Heart left ventricle (tissue), 13 donors: ENCODE data around the gene AASDH.

Source experiments
- POLR2A ChIP-seq, 2 donors: fragments of 450-650 bp; IDR thresholded peaks; one replicate each; pipeline ENCODE4 v1.6.1; 2017; ENCODE audit warnings: antibody characterized with exemption in 2 of 2, mild to moderate bottlenecking in 2 of 2, moderate library complexity in 2 of 2
- TF ChIP-seq, protein P1 (sequence below), 12 donors: fragments of 200-600 bp; sonication (generic) in 4 of 12; IDR thresholded peaks; one replicate each; pipeline versions ENCODE4 v1.5.0 to v1.8.0; 2018 to 2022; ENCODE audit warnings: antibody characterized with exemption in 12 of 12, mild to moderate bottlenecking in 5 of 12
- donor health status: ischemic (EF 13 %, LVEDD 7.1; RV severe dilation, severe dysfunction).
- donor health status: DM: no; HTN: yes; CAD: no.
- donor health status: DM: no; HTN: no; CAD: no.
- donor health status: ischemic (EF 25% LVEDD 6.9; RV normal size, moderate dysfunction).
- donor health status: ischemic (EF 25% LVEDD 5.7; RV mildly dilated, moderate dysfunction).
- donor health status: ischemic (EF 35%, LVEDD 5.7; RV mildly dilated, moderate dysfunction).
- donor health status: nonischemic (EF 11% LVEDD 7.7; RV severe dilation, severe dysfunction).
- donor health status: DM: yes; HTN: yes; CAD: no.
- donor health status: PGD.
- donor health status: ischemic (EF 29% LVEDD 5.4; RV normal size, mild dysfunction).
- donor health status: nonischemic (EF 23%, LVEDD 6.1; RV moderate dilation, normal function).

DNA sequence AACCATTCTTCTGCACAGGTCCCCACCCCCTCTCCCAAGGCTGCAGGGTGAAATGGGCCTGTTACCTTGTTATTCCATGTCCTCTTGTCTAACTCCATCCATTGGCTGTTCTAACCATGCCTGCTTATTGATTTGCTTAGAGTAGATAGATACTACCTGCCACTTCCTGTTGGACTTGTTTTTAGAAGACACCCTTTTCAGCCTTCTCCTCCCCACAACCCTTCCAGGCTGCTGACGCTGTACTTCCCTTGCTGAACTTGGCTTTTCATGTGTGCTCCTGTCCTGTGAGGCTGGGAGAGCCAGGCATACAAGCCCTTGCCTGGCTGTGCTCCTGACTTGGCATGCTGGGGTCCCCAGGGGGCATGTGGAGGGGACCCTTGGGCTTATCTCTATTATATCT is 81.9 kb downstream of the AASDH start:
- TF ChIP-seq, protein P1, sequence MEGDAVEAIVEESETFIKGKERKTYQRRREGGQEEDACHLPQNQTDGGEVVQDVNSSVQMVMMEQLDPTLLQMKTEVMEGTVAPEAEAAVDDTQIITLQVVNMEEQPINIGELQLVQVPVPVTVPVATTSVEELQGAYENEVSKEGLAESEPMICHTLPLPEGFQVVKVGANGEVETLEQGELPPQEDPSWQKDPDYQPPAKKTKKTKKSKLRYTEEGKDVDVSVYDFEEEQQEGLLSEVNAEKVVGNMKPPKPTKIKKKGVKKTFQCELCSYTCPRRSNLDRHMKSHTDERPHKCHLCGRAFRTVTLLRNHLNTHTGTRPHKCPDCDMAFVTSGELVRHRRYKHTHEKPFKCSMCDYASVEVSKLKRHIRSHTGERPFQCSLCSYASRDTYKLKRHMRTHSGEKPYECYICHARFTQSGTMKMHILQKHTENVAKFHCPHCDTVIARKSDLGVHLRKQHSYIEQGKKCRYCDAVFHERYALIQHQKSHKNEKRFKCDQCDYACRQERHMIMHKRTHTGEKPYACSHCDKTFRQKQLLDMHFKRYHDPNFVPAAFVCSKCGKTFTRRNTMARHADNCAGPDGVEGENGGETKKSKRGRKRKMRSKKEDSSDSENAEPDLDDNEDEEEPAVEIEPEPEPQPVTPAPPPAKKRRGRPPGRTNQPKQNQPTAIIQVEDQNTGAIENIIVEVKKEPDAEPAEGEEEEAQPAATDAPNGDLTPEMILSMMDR (IDR thresholded peaks at IDR 0.05): no peak
- TF ChIP-seq POLR2A (IDR thresholded peaks at IDR 0.05): no peak
